Measurements from ENCODE around the gene CLCF1.

The CLCF1 gene

DNA sequence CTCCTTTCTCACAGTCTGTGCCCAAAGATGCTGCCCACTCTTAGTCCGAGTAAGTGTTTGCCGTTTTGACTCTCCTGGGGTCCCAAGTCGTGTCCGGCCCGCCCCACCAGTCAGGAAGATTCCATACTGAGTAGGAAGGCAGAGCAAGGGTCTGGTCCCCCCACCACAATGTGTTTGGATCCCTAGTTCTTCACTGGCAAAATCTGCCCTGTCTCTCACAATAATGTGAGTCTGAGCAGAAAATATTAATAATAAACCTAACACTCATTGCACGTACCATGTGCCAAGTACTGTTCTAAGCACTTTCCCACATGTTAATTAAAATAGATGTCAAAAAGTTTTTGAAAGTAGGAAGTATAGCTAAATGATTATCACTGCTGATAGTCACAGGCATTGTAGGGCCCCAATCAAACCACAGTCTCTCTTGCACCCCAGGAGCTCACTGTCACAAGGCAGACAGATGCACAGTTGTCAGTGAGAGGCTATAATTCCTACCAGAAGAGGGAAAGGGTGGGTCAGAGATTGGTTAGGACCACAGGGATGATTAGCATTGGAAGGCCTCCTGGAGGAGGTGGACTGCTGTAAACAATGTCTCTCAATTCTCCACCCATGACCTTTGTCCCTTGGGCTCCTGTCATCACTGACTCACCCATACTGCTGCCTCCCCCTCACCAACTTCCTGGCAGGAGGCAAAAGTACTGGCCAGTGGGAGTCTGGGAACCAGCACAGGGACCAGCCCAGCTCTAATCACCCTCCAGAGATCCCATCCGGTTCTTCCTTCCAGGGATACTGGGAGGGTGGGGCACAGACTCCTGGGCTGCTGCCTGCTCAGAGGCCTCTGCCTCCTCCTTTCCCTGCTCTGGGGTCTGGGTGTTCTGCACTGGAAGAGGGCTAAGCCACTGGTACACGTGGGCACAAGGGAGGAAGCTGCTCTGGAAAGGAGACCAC lies 19.0 kb downstream of the CLCF1 start:
- Mint-ChIP-seq H3K36me3 (ENCODE audit: low read depth) (peaks cover 4% of the 10 kb centered on the region), H3K4me1 (ENCODE audit: low read depth) (peaks cover 51% of the 10 kb centered on the region), H3K4me3 (peak overlapping the region; percentile 95), H3K27ac (peak overlapping the region; percentile 99), H3K9me3 (no peaks in the 10 kb centered on the region), H3K27me3 (no peaks in the 10 kb centered on the region)
- DNase-seq: no peak

DNA sequence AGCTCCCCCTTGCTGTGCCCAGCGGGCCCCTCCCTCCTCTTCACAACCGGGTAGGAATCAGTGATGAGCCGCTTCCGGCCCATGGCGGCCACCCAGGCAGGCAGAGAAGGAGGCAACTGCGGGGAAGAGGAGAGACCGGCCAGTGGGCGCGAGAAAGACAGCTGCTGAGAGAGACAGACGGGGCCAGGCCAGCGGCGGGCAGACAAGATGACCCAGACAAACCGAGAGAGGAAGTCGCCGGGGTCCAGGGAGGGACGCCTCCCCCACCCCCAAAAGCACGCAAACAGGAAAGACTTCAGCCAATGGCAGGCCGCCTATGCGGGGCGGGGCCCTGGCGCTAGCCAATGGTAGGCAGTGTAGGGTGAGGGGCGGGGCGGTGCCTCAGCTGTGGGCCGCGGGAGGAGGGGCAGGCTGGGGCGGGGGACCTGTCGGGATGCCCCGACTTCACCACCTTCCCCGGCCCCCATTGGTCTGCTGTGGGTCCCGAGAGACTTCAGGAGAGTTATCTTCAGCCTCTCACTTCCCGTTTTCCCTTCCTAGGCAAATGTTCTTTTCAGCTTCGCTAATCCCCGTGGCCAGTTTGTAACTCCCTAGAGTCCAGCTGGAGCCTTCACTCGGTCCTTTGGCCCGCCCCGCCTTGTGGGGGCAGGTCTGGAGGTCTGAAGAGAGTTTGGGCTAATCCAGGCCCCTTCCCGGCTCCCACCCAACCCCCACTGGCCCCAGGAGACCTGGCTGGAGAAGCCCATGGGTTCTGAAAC lies 19.9 kb downstream of the CLCF1 start, which contains the start of gene POLD4:
Gene POLD4, minus strand, starts transcription at position 230 of the 758 bp plus-strand sequence. Its CDS starts 147 bp downstream, at position 83.
- Mint-ChIP-seq H3K9me3 (no peaks in the 10 kb centered on the region), H3K27ac (peak within 1 kb of the TSS; percentile 99), H3K4me3 (peak within 1 kb of the TSS; percentile 95), H3K27me3 (no peaks in the 10 kb centered on the region), H3K4me1 (ENCODE audit: low read depth) (peaks cover 59% of the 10 kb centered on the region), H3K36me3 (ENCODE audit: low read depth) (peaks cover 4% of the 10 kb centered on the region)
- DNase-seq: peak; percentile 97

DNA sequence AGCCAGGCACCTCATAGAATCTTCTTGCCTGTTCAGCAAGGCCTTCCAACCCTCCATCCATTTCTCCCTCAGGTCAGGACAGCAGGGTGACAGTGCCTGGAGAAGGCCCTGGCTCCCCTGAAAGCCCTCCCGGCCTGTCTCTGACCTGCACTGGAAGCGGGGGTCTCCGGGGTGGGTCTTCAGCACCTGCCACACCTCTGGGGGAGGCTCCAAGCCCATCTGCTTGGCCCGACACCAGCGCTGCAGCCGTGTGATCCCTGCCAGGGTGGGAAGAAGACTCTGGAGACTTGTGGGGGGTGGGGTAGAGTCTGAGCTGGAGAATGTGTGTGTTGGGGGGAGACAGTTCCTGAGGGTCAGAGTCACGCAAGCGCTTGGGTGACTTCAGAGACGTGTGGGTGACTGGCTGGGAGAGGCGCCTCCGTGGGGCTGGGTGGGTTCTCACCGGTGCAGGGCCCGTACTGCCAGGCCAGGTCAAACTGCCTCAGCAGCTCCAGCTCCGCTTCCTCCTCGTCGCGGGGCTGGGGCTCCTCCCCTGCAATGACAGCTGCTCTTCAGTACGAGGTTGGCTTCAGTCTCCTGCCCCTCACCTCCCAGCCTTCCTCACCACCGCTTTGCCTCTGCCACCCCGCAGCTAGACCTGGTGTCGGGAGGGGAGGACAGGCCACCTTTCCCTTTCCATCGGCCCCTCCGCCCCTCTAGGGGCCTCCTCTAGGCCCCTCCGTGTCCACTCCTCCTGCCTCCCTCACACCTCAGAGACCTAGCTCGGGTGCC lies 20.7 kb downstream of the CLCF1 start:
- Mint-ChIP-seq H3K36me3 (ENCODE audit: low read depth) (peaks cover 4% of the 10 kb centered on the region), H3K27me3 (no peaks in the 10 kb centered on the region), H3K9me3 (no peaks in the 10 kb centered on the region), H3K4me3 (peak overlapping the region; percentile 95), H3K4me1 (ENCODE audit: low read depth) (peaks cover 67% of the 10 kb centered on the region), H3K27ac (peak overlapping the region; percentile 99)
- no peak for DNase-seq

GRCh38 chr11:67351275-67352005 lies 22.0 kb downstream of the CLCF1 start:
- H3K27me3 Mint-ChIP-seq: no peaks in the 10 kb centered on the region
- no peaks in the 10 kb centered on the region for H3K9me3 Mint-ChIP-seq
- peak overlapping the region; percentile 63 for H3K4me3 Mint-ChIP-seq
- H3K4me1 Mint-ChIP-seq (ENCODE audit: low read depth): peaks cover 65% of the 10 kb centered on the region
- H3K36me3 Mint-ChIP-seq (ENCODE audit: low read depth): peaks cover 4% of the 10 kb centered on the region
- H3K27ac Mint-ChIP-seq: peak overlapping the region; percentile 90
- peak; percentile 75 for DNase-seq

DNA sequence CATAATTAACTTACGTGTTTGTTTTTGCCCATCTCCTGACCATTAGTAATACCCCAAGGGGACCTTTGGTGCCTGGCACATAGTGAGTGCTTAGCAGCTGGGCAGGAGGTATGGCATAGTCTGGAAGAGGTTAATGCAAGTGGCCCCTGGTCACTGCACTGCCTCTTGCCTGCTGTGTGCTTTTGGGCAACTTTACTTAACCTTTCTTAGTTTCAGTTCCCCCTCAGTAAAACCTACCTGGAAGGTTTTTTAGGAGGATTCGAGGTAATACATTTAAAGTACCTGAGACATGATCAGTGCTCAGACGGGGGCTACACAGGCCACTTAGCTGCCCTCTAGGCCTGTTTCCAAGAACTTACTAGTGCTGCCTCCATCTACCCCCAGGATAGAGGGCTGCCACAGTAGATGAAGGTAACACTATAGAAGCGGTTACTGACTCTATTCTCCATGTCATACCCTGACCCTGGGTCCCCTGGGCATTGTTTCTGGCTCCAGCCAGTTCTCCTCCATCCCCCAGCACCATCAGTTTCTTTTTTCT lies 23.4 kb downstream of the CLCF1 start:
- no peaks in the 10 kb centered on the region for H3K27me3 Mint-ChIP-seq
- no peak for DNase-seq
- H3K9me3 Mint-ChIP-seq: no peaks in the 10 kb centered on the region
- peak overlapping the region; percentile 42 for H3K27ac Mint-ChIP-seq
- peaks cover 4% of the 10 kb centered on the region for H3K36me3 Mint-ChIP-seq (ENCODE audit: low read depth)
- peaks cover 79% of the 10 kb centered on the region for H3K4me1 Mint-ChIP-seq (ENCODE audit: low read depth)
- H3K4me3 Mint-ChIP-seq: no peak overlapping the region

- Mint-ChIP-seq H3K9me3 (no peaks in the 10 kb centered on the region), H3K27me3 (no peaks in the 10 kb centered on the region), H3K4me3 (no peak overlapping the region), H3K27ac (peak overlapping the region; percentile 42), H3K36me3 (ENCODE audit: low read depth) (peaks cover 4% of the 10 kb centered on the region), H3K4me1 (ENCODE audit: low read depth) (peaks cover 79% of the 10 kb centered on the region)
- no peak for DNase-seq
These were observed 23.9 kb downstream of the CLCF1 start for GRCh38 chr11:67349457-67349856.

- no peak for DNase-seq
- Mint-ChIP-seq H3K36me3 (ENCODE audit: low read depth) (peaks cover 4% of the 10 kb centered on the region), H3K9me3 (no peaks in the 10 kb centered on the region), H3K27me3 (no peaks in the 10 kb centered on the region), H3K27ac (peak overlapping the region; percentile 42), H3K4me1 (ENCODE audit: low read depth) (peaks cover 79% of the 10 kb centered on the region), H3K4me3 (no peak overlapping the region)
These were observed 24.4 kb downstream of the CLCF1 start for GRCh38 chr11:67349036-67349435.

DNA sequence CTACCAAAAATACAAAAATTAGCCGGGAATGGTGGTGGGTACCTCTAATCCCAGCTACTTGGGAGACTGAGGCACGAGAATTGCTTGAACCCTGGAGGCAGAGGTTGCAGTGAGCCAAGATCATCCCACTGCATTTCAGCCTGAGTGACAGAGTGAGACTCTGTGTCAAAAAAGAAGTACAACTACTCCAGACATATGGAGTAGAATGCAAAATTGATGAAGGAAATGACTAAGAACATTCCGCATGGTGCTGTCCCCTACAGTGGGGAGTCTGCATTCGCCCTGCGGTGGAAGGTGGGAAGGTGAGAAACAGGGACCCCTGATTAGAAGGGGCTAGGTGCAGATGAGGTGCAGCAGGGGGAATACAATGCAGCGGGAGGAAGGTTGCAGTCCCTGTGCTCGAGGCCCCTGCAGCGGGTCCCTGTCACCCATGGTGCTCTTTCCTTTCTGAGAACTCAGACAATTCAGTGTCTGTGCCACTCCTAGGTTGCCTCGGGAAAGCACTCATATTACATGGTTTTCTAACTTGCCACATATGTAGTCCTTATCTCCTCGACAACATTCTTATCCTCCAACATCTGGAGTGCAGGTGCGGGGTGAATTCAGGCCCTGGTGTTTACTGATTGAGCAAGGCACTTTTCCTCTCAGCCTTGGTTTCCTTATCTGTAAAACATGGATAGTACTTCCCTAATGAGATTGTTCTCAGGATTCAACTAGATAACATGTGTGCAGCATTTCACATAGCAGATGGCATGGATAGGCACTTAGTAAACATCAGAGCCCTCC lies 25.2 kb downstream of the CLCF1 start:
- no peak for DNase-seq
- peak overlapping the region; percentile 7 for H3K27ac Mint-ChIP-seq
- H3K36me3 Mint-ChIP-seq (ENCODE audit: low read depth): peaks cover 2% of the 10 kb centered on the region
- H3K9me3 Mint-ChIP-seq: no peaks in the 10 kb centered on the region
- peaks cover 76% of the 10 kb centered on the region for H3K4me1 Mint-ChIP-seq (ENCODE audit: low read depth)
- H3K27me3 Mint-ChIP-seq: no peaks in the 10 kb centered on the region
- no peak overlapping the region for H3K4me3 Mint-ChIP-seq

GRCh38 chr11:67345920-67346819 lies 27.2 kb downstream of the CLCF1 start:
- Mint-ChIP-seq H3K9me3 (no peaks in the 10 kb centered on the region), H3K27ac (peak overlapping the region; percentile 75), H3K27me3 (no peaks in the 10 kb centered on the region), H3K4me3 (no peak overlapping the region), H3K4me1 (ENCODE audit: low read depth) (peaks cover 61% of the 10 kb centered on the region), H3K36me3 (ENCODE audit: low read depth) (no peaks in the 10 kb centered on the region)
- DNase-seq: no peak

- Mint-ChIP-seq H3K4me1 (ENCODE audit: low read depth) (peaks cover 58% of the 10 kb centered on the region), H3K36me3 (ENCODE audit: low read depth) (no peaks in the 10 kb centered on the region), H3K4me3 (no peak overlapping the region), H3K27ac (peak overlapping the region; percentile 75), H3K9me3 (no peaks in the 10 kb centered on the region), H3K27me3 (no peaks in the 10 kb centered on the region)
- DNase-seq: peak; percentile 35
These were observed 28.0 kb downstream of the CLCF1 start for GRCh38 chr11:67345247-67345919.

GRCh38 chr11:67344264-67344663 lies 29.1 kb downstream of the CLCF1 start:
- Mint-ChIP-seq H3K4me3 (no peak overlapping the region), H3K27ac (peak overlapping the region; percentile 75), H3K36me3 (ENCODE audit: low read depth) (no peaks in the 10 kb centered on the region), H3K4me1 (ENCODE audit: low read depth) (peaks cover 48% of the 10 kb centered on the region), H3K9me3 (no peaks in the 10 kb centered on the region), H3K27me3 (no peaks in the 10 kb centered on the region)
- no peak for DNase-seq

GRCh38 chr11:67337257-67337656 lies 36.1 kb downstream of the CLCF1 start:
- no peaks in the 10 kb centered on the region for H3K9me3 Mint-ChIP-seq
- H3K27me3 Mint-ChIP-seq: no peaks in the 10 kb centered on the region
- no peak for DNase-seq
- no peak overlapping the region for H3K4me3 Mint-ChIP-seq
- no peaks in the 10 kb centered on the region for H3K4me1 Mint-ChIP-seq (ENCODE audit: low read depth)
- H3K36me3 Mint-ChIP-seq (ENCODE audit: low read depth): no peaks in the 10 kb centered on the region
- H3K27ac Mint-ChIP-seq: no peak overlapping the region
